ENCODE results near the gene SOCS1.
A peak's percentile ranks its signal among the peaks of the same experiment; 100 is the strongest.

- TF ChIP-seq POLR2A (IDR thresholded peaks at IDR 0.05; ENCODE audit: low read depth, low read length) (no peak), RFX5 (IDR thresholded peaks at IDR 0.05; ENCODE audit: low read depth, low read length) (no peak), CEBPB (IDR thresholded peaks at IDR 0.05; ENCODE audit: low read depth, low read length) (no peak), MAFK (IDR thresholded peaks at IDR 0.05; ENCODE audit: low read depth, low read length) (no peak), RCOR1 (IDR thresholded peaks at IDR 0.05; ENCODE audit: insufficient replicate concordance, low read length) (no peak), RAD21 (IDR thresholded peaks at IDR 0.05; ENCODE audit: low read length) (no peak; the same call in 1 of the 2 replicates), FOS (IDR thresholded peaks at IDR 0.05; ENCODE audit: low read depth, low read length) (no peak), USF2 (IDR thresholded peaks at IDR 0.05; ENCODE audit: low read depth, low read length) (no peak), SMC3 (IDR thresholded peaks at IDR 0.05; ENCODE audit: low read depth, low read length) (0 out of 2 replicates have a peak, but pooled peaks have one; percentile 4)
- TF ChIP-seq, protein P1, sequence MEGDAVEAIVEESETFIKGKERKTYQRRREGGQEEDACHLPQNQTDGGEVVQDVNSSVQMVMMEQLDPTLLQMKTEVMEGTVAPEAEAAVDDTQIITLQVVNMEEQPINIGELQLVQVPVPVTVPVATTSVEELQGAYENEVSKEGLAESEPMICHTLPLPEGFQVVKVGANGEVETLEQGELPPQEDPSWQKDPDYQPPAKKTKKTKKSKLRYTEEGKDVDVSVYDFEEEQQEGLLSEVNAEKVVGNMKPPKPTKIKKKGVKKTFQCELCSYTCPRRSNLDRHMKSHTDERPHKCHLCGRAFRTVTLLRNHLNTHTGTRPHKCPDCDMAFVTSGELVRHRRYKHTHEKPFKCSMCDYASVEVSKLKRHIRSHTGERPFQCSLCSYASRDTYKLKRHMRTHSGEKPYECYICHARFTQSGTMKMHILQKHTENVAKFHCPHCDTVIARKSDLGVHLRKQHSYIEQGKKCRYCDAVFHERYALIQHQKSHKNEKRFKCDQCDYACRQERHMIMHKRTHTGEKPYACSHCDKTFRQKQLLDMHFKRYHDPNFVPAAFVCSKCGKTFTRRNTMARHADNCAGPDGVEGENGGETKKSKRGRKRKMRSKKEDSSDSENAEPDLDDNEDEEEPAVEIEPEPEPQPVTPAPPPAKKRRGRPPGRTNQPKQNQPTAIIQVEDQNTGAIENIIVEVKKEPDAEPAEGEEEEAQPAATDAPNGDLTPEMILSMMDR (conservative IDR thresholded peaks at IDR 0.05; ENCODE audit: low read depth, low read length): no peak; the same call in 1 of the 2 replicates
These were observed 879 bp downstream of the SOCS1 start for GRCh38 chr16:11254913-11255736.

Data from IMR-90 (cell line).